Measurements from ENCODE around the gene EOMES.
A peak's percentile ranks its signal among the peaks of the same experiment; 100 is the strongest.
"Not testable (repeated sequence)": the region's sequence is repeated elsewhere in the genome, so short reads cannot be mapped to it uniquely, and the experiment has no call there.

The EOMES gene

DNA sequence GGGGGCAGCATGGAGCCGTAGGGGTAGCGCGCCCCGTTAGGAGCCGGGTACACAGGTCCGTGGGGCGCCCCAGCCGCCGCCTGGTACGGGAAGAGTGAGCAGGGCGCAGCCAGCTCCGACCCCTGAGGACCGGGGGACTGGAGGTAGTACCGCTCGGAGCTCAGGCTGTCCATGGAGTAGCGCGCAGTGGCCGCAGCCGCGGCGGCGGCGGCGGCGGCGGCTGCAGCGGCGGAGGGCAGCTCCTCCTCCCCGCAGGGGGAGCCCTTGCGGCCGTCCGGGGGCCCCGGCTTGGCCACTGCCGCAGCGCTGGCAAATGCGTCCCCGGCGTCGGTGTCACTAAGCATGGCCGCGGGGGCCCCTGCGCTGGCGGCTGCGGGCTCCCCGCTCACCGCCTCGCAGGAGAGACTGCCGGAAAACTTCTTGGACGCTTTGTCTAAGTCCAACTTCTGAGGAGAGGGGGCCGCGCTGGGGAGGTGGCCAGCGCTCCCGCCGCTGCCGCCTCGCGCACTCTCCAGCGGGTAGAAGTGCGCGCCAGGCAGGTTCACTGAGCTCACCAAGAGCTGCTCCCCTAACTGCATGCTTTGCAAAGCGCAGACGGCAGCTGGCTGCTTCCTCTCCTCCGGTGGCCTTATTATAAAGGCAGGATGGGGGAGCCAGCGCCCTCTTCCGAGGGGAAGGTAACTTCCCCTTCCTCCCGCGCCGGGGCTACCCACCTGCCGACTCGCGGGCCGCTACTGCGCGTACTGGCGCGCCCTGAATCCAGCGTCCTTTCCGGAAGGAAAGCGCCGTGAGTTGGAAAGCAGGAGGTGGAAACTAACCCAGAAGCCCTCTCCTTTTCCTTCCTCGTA, at the start of gene EOMES:
Gene EOMES, minus strand, starts transcription at position 607 of the 848 bp plus-strand sequence. Its CDS starts 29 bp downstream, at position 578.
- no peak for DNase-seq

DNA sequence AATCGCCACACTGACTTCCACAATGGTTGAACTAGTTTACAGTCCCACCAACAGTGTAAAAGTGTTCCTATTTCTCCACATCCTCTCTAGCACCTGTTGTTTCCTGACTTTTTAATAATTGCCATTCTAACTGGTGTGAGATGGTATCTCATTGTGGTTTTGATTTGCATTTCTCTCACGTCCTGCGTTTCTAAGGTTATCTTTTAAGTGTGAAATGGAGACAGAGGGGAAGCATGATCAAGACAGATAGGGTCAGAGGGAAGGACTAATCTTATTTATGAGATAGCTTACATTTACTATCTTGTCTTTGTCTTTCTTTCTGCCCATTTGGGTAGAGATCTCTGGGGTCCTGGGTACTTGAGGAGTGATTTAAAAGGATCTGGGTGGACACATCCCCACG, 48.3 kb upstream of the EOMES start:
- not testable (repeated sequence) for DNase-seq

DNA sequence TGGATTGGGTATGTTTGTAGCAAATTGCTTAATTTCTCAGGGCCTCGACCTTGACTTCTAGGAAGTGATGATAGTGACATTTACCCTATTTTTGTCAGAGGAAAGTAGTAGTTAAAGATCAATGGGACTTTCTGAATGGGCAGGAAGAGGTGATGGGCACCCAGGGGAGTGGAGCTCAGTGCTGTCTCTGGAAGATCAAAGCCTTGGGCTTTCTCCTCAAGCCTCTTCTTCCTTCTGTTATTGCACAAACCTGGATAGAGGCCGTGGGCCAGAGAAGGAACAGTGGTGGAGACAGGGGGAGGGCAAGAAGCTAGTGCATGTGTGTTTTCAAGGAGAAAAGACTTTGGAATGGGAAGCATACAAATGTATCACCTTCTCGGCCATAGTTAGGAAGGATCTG, 44.9 kb upstream of the EOMES start:
- DNase-seq = no peak

DNA sequence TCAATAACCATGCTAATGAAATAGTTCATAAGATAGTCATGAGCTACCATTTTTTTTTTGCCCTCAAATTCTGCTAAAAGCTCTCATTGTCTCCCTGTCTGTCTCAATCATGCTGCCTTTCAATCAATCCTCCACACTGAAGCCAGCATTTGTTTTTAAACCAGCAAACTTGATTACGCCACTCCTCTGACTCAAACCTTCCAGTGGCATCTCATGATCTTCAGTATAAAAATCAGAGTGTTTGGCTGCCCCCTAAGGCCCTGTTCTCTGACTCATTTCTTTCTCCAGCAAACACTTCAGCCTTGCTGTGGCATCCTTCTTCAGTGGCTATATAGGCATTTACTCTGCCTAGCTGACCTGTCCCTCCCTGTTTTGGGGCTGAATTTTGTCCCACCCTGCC, 36.0 kb upstream of the EOMES start:
- peak; percentile 93 for DNase-seq

DNA sequence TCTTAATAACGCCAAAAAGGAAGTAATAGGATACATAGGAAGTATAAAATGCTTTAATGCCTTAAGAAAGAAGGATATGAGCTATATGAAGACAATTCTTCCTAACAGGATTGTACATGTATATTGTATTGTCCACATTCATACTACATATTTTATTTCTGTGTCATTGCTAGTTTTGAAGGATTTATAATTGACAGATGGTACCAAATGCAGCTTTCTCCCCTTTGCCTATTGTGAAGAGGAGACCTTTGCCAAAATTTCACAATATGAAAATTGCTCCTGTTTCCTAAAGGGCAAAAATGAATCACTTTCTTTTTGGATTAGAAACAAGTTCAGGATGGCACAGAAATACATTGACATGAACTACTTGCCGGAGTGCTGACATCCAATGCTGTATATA, 34.8 kb upstream of the EOMES start:
- DNase-seq = peak; percentile 7

DNA sequence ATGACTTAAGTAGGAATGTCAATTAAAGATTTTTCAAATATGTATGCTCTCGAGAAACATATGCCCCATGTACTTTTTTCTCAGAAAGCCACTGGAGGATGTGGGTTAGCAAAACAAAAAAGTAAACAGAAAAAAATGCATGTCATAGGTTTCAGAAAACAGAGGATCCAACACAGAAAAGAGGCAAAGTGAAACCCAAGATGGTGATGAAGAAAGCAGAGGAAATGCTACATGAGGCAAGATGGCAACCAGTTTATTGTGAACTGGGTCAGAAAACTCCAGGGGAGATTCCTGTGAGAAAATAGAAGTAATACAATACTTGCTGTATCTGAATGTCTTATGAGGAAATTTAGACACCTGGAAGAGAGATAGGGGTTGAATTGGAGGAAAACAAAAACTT, 30.8 kb upstream of the EOMES start:
- DNase-seq = no peak

DNA sequence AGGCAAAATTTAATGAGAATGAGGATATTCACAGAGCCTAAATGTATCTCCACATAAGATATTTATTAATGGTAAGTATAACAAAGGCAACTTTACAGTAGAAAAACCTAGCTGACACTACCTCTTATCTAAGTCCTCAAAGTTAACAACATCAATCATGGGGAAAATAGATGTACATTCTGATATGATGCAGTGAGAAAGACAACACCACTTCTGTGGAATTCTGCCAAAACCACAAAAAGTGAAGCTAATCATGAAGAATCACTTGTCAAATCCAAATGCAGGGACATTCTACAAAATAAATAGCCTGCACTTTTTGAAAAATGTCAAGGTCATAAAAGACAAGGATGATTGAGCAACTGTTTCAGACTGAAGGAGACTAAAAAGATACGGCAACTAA, 27.5 kb upstream of the EOMES start:
- DNase-seq = no peak

DNA sequence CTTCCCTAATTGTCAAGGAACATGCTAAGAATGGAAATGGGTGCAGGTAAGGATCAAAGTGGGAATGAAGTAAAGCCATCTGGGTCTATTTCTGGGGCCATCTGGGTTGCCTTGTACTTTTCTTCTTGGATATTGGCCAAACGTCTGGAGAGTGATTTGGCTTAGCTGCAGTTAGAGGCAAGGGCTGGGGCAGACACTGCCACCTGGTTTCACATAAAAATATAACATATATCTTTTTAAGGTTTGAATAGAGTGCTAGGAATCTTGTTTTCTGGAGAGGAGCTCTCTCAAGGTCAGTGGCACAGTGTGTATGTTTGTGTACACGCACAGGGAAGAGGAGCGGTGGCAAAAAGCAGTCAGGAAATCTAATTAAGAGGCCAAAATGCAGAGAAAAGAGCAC, 24.7 kb upstream of the EOMES start:
- DNase-seq = no peak

DNA sequence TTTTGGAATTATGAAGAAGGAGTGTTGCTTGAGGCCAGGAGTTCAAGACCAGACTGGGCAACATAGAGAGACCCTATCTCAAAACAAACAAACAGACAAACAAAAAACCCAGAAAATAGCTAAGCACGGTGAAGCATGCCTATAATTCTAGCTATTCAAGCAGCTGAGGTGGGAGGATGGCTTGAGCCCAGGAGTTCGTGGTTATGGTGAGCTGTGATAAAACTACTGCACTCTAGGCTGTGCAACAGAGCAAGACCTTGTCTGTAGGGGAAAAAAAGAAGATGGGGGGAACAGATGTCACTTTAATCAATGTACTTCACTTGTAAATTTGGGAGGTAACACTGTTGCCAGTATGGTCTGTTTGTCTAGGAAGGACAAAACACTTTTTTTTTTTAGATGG, 18.7 kb upstream of the EOMES start:
- no peak for DNase-seq

DNA sequence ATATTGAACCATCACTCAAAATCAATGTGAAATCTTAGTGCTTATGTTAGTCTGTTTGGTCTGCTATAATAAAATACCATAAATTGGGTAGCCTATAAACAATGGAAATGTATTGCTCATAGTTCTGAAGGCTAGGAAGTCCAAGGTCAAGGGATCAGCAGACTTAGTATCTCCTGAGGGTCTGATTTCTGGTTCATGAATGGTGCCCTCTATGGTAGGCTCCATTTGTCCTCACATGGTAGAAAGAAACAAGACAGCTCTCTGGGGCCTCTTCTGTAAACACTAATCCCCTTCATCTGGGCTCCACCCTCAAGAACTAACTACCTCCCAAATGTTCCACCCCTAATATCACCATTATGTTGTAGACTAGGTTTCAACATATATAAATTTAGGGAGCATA, 15.0 kb upstream of the EOMES start:
- no peak for DNase-seq

DNA sequence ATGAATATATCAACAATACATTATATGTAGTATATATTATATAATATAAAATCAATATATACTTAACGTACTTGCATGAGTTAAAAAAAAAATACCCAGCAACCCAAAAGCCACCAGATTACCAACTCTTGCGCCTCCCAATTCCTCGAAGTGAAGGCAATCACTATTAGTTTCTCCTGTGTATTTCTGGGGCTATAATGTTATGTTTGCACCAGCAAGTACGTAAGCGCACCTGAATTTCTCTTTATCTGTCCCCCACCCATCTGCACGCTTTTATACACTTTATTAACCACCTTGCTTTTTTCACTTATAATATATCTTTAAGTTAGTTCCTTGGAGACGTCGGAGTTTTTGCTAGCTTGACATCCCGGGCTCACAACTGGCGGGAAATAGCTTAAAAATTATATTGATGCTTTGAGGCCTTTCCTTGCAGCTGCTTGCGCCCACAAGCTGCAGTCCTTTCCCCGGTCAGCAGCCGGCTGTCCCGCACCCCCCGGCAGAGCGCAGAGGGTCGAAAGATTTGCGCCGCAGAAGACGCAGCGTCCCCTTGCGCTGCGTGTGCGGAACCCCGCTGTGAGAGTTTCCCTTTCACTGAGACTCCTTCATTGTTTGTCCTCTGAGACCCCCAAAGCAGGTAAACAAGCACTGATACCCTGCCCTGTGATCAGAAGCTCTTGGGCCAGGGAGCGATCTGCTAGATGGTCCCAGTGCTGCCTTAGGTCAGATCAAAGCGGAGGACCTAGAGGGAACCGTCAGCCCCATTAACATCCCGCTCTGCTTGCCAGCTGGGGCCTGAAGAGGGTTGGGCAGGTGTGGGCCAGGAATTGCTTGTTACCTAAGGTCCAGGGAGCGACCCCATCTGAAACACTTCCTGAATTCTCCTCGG, 8.9 kb upstream of the EOMES start:
- no peak for DNase-seq

DNA sequence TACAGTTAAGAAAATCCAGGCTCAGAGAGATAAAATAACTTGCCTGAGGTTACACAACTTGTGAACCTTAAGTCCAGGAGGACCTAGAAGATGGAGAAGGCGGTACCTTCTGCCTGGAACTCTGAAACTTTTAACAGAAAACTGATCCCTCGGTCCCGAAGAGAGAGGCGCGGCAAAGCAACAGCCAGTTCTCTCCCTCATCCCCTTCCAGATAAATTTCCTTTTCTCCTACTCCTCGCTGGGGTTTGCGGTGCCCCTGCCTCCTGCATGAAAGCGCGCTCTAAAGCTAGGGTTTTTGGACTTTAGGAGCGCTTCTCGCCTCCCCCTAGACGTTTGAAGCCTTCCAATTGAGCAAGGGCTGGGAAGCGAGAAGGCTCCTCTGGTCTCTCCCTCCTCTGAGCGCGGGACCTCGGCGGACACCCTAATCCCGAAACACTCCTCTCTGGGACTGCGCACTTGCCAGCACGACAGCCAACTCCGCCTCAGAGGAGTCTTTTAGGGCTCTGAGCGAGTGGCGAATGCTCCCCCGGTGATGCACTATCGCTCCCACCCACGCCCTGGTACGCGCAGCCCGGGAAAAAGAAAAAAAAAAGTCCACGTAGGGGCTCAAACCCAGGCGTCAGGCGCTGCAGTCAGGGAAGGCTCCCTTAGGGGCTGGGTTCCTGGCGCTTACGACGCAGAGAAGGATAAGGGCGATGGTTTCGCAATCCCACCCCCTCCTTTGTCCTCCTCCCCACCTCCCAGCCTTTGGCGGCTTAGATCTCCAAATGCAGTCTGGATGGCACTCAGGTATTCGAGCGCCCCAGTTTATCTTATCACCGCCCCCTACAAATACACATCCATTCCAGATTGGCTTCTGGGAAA, 7.9 kb upstream of the EOMES start:
- no peak for DNase-seq

DNA sequence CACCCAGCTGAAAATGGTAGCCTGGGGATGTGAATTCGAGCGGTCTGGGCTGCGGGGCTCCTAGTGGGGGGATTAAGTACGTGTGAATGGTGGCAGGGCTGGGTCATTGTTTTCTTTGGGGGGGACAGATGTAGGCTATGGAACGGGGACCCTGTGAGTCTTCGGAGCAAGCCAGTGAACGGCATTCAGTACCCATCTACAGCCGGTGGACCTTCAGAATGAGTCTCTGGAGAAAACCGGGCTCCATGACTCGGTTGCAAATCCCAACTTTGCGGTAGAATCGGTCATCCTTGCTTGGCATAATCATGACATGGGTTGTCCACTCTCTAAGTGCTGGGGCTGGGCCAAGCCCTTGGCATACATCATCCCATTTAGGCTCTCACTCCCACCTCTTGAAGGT, 7.2 kb upstream of the EOMES start:
- DNase-seq = no peak

DNA sequence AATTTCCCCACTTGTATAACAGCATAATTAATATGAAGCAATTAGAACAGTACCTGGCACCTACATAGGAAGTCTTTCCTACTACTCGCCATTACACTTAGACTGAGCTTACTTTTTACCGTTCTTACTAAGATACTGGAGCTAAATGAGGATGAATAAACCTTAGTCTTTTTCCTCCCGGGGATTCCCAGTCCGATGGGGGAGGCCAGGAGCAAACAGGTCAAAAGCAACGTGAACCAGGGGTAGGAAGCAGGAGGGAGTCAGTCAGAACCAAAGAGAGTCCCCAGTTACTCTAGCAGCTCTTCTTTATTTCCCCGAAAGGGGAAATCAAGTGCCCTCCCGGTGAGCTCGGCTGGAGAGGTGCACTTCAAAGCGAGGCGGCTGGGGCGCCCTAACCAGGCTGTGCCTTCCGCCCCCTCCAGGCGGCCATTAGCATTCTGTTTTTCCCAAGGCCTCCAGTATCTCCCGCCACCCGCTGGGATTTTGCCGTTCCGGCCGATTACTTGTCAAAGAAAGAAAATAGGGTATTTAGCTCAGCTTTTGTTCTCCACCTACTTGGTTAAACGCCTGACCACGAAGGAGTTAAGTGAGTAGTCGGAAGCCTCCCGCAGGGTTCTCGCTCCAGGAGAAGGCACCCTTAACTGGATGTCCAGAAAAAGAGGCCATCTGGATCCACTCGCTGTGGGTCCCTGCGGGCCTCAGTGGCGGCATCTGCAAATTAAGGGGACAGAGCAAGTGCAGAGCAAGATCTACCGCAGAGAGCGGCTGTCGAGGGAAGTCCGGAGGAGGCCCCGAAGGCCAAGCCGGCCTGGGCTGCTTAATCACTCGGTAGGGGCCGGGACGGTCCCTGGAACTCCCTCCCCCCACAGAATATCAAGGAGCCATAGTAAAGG, 6.3 kb upstream of the EOMES start:
- DNase-seq = no peak

DNA sequence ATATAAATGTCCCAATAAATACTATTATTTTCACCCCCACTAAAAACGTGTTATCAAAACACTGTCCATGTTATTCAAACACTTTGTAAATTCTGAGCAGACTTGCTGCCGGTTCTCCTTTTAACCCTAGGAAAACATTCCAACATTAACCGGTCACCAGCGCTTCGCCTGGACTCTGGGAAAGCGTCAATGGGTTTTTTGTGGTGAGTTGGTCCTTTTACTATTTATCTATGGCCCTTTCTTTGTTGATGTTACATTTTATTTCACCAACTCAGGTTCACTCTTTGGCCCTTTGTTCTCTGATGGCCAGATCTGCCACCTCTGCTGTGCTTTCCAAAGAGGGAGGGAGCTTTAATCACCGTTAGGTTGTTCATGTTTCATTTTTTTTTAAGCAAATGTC, 4.1 kb upstream of the EOMES start:
- no peak for DNase-seq

DNA sequence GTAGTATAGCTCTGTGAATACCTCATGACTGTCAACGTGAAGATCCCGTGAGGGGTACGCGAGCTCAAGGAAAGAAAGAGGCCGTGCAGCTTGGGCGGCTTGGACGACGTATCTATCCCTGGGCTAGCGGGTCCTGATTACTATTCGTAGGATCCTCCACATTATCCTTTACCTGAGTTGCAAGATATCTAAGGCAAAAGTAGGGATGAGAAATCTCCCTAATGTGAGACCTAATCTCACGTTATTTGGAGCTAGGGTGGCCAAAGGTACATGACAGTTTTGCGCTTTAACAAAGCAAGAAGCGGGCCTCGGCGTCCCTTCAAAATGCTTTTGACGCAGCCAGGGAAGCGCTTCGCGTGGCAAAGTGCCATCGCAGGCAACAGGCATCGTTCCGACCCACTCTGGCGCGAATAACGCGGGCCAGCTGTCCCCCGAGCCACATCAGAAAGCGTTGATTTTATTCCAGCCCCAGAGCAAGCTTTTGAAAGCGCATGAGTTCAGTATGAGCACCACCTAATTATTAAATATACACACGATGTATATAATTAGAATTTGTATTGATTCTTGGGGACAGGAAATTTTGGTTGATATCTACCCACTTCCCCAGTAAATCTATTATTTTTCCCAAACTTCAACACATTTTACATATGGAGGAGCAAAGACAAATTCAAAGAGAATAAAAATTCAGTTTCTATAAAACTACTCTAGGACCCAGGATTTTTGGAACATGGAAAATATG, 2.5 kb upstream of the EOMES start:
- DNase-seq = no peak

DNA sequence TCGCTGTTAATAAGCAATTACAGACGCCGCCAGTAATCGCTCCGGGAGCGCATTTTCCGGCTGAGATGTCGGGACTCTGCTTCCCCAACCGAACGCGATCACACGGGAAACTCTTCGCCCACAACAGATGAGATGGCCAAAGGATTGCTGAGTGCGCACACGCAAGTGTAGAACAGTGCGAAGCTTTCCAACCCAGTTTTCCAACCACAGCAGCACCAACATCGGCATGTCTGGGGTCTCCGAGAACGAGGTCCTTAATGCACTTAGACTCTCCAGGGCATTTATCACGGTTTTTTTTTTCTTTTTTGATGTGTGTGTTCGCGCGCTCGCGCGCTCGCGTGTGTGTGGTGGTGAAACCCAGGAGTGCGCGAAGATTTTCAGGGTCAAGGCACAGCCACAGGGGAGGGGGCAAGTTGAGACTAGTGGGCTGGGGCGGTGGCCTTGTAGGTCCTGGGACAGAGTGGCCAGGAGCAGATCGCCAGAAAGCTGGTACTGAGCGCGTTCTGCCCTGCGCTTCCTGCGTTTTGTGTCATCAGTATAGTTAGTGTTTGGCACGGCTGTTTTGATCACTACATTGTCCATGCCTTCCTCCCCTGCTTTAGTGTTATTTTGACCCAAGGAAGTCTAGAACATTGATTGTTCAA, 1.8 kb upstream of the EOMES start:
- no peak for DNase-seq

DNA sequence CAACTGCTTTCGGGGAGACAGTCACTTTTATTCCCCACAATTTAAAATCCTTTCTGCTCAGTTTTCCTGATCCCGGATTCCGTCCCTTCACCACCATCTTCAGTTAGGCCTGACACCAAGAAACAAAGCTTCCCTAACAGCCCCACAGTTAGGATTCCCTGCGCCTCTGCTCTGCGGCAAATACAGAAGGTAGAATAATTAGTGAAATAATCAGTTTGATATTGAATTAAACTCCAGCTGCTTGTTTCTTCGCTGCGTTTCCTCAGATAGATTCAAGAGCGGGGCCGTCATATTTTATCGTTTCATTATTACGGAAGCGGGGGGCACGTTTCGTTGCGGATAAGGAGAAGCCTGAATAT, 1.3 kb upstream of the EOMES start:
- DNase-seq = no peak

DNA sequence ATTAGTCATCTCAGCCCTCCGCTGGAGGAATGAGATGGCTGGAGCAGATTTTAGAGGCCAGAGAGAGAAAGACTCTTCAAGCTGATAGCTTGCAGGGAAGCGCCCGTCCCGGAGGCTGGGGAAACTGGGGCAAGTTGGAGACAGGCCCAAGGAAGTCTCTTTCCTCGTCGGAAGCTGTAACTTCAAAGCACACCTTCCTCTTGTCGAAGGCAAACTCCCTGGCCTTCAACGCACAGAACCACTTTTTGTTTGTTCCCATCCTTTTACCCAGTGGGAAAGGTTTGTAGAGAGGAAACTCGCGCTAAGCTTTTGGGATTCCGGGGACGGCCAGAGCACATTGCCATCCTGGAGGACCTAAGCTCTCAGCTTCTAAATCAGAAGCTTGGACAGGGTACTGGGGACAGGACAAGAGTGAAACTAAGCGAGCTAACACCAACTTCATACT, 900 bp upstream of the EOMES start:
- DNase-seq = no peak

DNA sequence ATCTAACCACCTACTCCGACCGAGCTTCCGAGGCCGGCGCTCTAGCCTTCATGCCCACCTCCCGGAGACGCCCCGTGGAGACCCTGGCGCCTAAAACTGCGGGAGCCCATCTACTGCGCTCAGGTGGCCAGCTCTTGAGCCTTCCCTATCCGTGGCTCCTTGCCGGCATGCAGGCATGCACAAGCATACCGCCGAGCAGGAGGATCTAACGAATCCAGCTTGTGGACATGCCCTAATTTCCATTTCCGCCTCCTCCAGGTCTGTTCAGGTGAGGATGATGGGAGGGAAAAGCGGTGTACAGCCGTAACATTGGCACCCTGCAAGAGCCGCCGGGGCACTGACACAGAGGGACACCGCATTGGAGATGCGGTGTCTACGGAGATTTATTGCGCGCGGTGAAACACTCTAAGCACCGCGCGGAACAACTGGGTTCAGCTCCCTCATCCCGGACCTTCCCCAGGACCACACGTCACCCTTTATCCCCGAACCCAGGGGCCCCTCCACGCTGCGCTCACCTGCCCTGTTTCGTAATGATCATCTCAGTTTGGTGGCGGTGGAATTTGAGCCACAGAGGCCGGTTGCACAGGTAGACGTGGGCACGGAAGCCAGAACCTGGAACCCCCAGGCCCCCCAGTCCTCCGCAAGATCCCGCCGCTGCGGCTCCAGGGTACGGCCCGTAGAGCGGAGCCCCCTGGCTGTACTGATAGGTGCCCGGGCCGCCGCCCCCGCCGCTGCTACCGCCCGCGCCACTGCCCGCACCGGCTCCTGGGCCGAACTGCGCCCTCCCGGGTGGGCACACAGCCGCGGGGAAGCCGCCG, 1.0 kb downstream of the EOMES start:
- no peak for DNase-seq
